GM15510 (cell line): ENCODE results near the gene TFF2.

Source experiments
- POLR2A ChIP-seq: IDR thresholded peaks from 3 replicates; pipeline ENCODE4 v1.6.1; 2011; ENCODE audit warnings: borderline replicate concordance; ENCODE audit not compliant: insufficient read length; ENCODE audit errors: extremely low read depth

Gene TFF2, protein sequence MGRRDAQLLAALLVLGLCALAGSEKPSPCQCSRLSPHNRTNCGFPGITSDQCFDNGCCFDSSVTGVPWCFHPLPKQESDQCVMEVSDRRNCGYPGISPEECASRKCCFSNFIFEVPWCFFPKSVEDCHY

GRCh38 chr21:42350927-42351426, at the start of gene TFF2:
TFF2 (minus strand) TSS chr21:42350994; CDS start chr21:42350957, 37 bp downstream.
- no peak for TF ChIP-seq POLR2A

GRCh38 chr21:42400525-42400924, 49.7 kb upstream of the TFF2 start:
- TF ChIP-seq POLR2A, result no peak

DNA sequence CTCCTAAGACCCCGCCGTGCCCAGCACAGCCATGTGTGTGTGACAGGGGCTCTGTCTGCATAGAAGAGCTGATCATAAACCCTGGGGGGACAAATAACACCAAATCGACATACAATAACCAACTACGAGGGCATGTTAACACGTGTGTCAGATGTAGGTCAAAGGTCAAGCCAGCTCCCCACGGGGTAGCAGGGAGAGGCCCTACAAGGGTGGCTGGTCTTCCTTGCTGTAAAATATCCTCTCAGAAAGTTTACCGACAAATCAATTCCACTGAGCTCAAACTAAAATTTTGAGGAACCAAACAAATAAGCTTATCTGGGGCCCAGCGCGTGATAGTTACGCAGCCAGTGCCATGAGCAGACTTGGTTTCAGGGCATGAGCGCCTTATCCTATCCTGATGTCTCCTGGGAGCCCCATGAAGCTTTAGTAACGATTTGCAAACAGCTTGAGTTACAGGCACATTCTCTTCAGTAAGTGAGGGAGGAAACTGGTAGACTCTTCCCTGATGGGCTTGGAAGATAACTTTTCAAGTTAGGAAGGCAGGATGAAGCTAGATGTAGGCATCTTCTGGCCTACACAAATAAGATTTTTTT, 47.7 kb upstream of the TFF2 start:
- no peak for TF ChIP-seq POLR2A

GRCh38 chr21:42397746-42398394, 47.1 kb upstream of the TFF2 start:
- TF ChIP-seq POLR2A, result no peak

GRCh38 chr21:42396799-42397745, 46.3 kb upstream of the TFF2 start:
- no peak for TF ChIP-seq POLR2A

DNA sequence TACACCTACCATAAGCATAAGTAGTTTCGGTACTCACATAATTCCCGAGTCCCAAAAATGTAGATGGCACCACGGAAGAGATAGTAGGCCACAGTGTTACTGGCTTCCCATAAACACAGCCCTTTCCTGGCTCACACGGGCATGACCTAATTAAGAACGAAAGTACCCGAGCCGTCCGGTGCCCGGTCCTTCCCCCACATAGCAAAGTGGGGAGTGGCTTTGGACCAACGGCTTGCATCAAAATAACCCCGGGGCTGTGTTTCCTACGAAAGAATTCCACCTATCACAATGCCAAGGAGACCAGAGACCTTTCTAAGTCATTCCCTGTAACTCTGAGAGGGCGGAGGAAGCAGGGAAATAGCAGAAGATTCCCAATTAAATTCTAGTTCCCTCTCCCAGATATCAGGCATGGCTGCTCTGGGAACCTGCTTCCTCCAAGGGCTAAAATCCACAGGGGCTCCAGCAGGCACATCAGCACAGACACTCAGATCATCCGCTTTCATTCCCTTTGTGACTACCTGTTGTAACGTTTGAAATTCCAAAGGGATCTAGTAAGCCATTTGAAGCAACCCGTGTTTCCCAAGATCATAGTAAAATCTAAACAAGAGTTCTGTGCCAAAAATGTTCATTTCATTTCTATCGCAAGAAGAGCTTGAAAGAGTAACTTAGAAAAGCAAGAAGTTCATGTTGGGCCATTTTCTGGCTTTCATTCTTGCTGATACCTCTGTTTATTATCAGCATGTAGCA, 45.3 kb upstream of the TFF2 start, which contains the start of gene TMPRSS3:
Gene TMPRSS3, minus strand, starts transcription at position 148 of the 747 bp plus-strand sequence. CDS start 635 bp downstream, outside the sequence.
- TF ChIP-seq POLR2A, result no peak

- TF ChIP-seq POLR2A, result no peak
These were observed 44.5 kb upstream of the TFF2 start for GRCh38 chr21:42395302-42395701.

- no peak for TF ChIP-seq POLR2A
These were observed 42.7 kb upstream of the TFF2 start for GRCh38 chr21:42393443-42393950.

GRCh38 chr21:42392731-42393442, 42.1 kb upstream of the TFF2 start:
- TF ChIP-seq POLR2A, result no peak

DNA sequence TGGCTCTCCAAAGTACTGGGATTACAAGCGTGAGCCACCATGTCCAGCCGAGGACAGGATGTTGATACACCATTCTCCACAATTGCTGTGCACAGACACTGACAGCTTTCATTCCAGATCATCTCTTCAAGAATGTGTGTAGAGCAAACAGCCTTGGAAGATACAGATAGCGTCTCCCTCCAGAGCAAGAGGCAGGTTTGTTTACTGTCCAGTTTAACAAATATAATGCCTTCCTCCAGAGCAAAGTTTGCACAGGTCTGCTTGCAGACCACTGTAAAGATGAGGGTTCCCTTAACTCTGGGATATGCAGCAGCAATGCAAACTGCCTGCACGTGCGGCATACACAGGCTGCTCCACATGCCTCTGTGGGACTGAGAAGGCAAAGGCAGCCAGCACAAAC, 40.5 kb upstream of the TFF2 start:
- no peak for TF ChIP-seq POLR2A

DNA sequence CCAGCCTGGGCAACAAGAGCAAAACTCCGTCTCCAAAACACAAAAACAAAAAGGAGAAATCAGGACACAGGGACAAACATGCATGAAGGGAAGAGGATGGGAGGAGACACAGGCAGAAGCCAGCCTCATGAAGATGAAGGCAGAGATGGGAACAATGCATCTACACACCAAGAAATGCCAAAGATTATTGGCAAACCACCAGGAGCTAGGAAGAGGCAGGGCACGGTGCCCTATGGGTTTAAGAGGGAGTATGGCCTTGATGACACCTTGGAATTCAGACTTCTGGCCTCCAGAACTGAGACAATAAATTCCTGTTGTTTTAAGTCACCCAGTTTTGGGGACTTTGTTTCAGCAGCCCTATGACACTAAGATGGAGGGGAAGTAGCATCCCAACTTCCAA, 39.9 kb upstream of the TFF2 start:
- no peak for TF ChIP-seq POLR2A

DNA sequence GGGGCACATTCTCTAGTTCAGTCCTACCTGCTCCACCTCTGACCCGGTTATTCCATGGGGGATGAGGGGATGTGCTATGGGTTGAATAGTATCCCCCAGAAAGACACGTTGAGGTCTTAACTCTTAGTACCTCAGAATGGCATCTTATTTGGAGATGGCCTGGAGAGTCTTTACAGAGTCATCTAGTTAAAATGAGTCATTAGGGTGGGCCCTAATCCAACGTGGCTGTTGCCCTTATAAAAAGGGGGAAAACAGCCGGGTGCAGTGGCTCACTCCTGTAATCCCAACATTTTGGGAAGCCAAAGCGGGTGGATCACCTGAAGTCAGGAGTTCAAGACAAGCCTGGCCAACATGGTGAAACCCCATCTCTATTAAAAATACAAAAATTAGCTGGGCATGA, 39.4 kb upstream of the TFF2 start:
- no peak for TF ChIP-seq POLR2A

DNA sequence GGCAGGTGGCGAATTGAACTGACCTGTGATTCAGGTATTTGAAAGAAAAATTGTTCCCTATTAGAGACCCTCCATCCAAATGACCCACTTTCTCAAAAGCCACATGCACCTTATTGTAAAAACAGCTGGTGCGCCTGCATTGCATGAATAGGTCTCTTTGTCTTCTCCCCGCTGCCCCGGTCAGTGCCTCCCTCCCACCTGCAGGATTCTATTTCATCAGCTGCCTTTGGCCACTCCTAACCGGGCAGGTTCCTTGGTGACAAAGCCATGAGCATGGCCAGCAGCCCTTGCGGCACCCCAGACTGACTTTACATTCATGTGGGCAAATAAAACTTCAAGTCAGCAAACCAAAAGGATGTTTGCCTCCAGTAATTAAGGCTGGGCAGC, 38.6 kb upstream of the TFF2 start:
- no peak for TF ChIP-seq POLR2A
